SK-N-SH (cell line): ENCODE results near the gene JAK1. TPM values are rescaled to one million over a fixed set of nuclear protein-coding genes. Genes with fewer than 3 reads are reported as not detected.

Experiments
- CTCF ChIA-PET: fragments of 300-600, 350-600 bp; formaldehyde crosslinking; extraction: SDS; loops from one replicate; lab custom pipeline; 2021; lab: Yijun Ruan, JAX
- POLR2A ChIA-PET: fragments of 350-600 bp; sonication (Branson Sonifier 250); formaldehyde crosslinking; extraction: SDS; loops from one replicate; lab custom pipeline; 2020; ENCODE audit warnings: antibody characterized with exemption, inconsistent platforms; lab: Yijun Ruan, JAX
- DNase-seq: peaks from one replicate; pipeline ENCODE4 v3.0.0; 2012
- H2AFZ ChIP-seq: fragments of 200-600 bp; sonication (generic); 2 replicates; pipeline ENCODE4 v1.8.1; 2016; ENCODE audit warnings: antibody characterized with exemption, mild to moderate bottlenecking, low read depth
- H3F3A ChIP-seq: fragments of 200-600 bp; sonication (generic); replicated peaks from 2 replicates; pipeline ENCODE3; 2016; ENCODE audit warnings: antibody characterized with exemption, mild to moderate bottlenecking; ENCODE audit not compliant: insufficient read depth
- H3K27ac ChIP-seq, 2 experiments: fragments of 200-500 bp in 1 of 2; fragments of 200-600 bp in 1 of 2; sonication (Bioruptor generic) in 1 of 2; sonication (generic), shearing (Covaris generic) in 1 of 2; 2 replicates each; pipeline versions ENCODE4 v1.5.1 to v1.6.1; 2014 to 2016; ENCODE audit warnings: low read depth in 2 of 2, inconsistent platforms in 1 of 2, low read length in 1 of 2, mild to moderate bottlenecking in 1 of 2, mixed read lengths in 1 of 2
- H3K27me3 ChIP-seq: fragments of 200-600 bp; sonication (generic), shearing (Covaris generic); 2 replicates; pipeline ENCODE4 v1.6.1; 2016; ENCODE audit warnings: mixed run types; ENCODE audit not compliant: insufficient read depth
- H3K36me3 ChIP-seq, 2 experiments: fragments of 200-500 bp in 1 of 2; fragments of 200-600 bp in 1 of 2; sonication (Bioruptor generic) in 1 of 2; sonication (generic) in 1 of 2; replicated peaks in 1 of 2; 2 replicates each; pipeline versions ENCODE3 to v1.5.1; 2014 to 2016; ENCODE audit warnings: low read length in 1 of 2, mild to moderate bottlenecking in 1 of 2; ENCODE audit not compliant: insufficient read depth in 2 of 2, control insufficient read depth in 1 of 2
- H3K4me1 ChIP-seq, 2 experiments: fragments of 200-500 bp in 1 of 2; fragments of 200-600 bp in 1 of 2; sonication (Bioruptor generic) in 1 of 2; sonication (generic), shearing (Covaris generic) in 1 of 2; 2 replicates each; pipeline versions ENCODE4 v1.5.1 to v1.6.1; 2014 to 2016; ENCODE audit warnings: low read depth in 1 of 2, low read length in 1 of 2, mixed run types in 1 of 2; ENCODE audit not compliant: insufficient read depth in 2 of 2, control insufficient read depth in 1 of 2
- H3K4me2 ChIP-seq: fragments of 200-600 bp; sonication (generic), shearing (Covaris generic); 2 replicates; pipeline ENCODE4 v1.6.1; 2017; ENCODE audit warnings: mixed run types
- H3K4me3 ChIP-seq, 2 experiments: fragments of 200-500 bp in 1 of 2; fragments of 200-600 bp in 1 of 2; sonication (Bioruptor generic) in 1 of 2; sonication (generic), shearing (Covaris generic) in 1 of 2; 2 replicates each; pipeline versions ENCODE4 v1.5.1 to v1.8.1; 2014 to 2016; ENCODE audit warnings: low read depth in 2 of 2, inconsistent platforms in 1 of 2, low read length in 1 of 2, mild to moderate bottlenecking in 1 of 2, mixed read lengths in 1 of 2, moderate library complexity in 1 of 2
- H3K79me2 ChIP-seq: fragments of 200-600 bp; sonication (generic); 2 replicates; pipeline ENCODE4 v1.8.1; 2017; ENCODE audit warnings: mild to moderate bottlenecking; ENCODE audit not compliant: insufficient read depth
- H3K9ac ChIP-seq: fragments of 200-600 bp; sonication (generic); 2 replicates; pipeline ENCODE4 v1.6.1; 2017; ENCODE audit warnings: mixed run types
- H3K9me2 ChIP-seq: fragments of 200-600 bp; sonication (generic); 2 replicates; pipeline ENCODE4 v1.6.1; 2017; ENCODE audit warnings: mixed run types
- H3K9me3 ChIP-seq: fragments of 200-600 bp; sonication (generic); 2 replicates; pipeline ENCODE4 v1.6.1; 2017; ENCODE audit warnings: mixed run types, mild to moderate bottlenecking, moderate library complexity
- H4K20me1 ChIP-seq: fragments of 200-600 bp; sonication (generic); 2 replicates; pipeline ENCODE4 v1.6.1; 2017; ENCODE audit warnings: mild to moderate bottlenecking, mixed run types; ENCODE audit not compliant: insufficient read depth
- CHD2 ChIP-seq: fragments of 150-350 bp; IDR thresholded peaks from 2 replicates; pipeline ENCODE4 v1.6.1; 2018; ENCODE audit warnings: low read length; ENCODE audit not compliant: partially characterized antibody
- ELF1 ChIP-seq: IDR thresholded peaks from 2 replicates; pipeline ENCODE4 v1.4.0; 2012
- FOXJ3 ChIP-seq: sonication (generic); formaldehyde crosslinking; IDR thresholded peaks from 2 replicates; pipeline ENCODE4 v1.5.1; 2020; ENCODE audit warnings: mild to moderate bottlenecking, missing genetic modification reagents
- GABPA ChIP-seq: IDR thresholded peaks from 2 replicates; pipeline ENCODE4 v1.4.0; 2012; ENCODE audit warnings: low read depth, mild to moderate bottlenecking
- MEF2A ChIP-seq: IDR thresholded peaks from 2 replicates; pipeline ENCODE4 v1.4.0; 2012; ENCODE audit warnings: low read depth, borderline replicate concordance
- MXI1 ChIP-seq: IDR thresholded peaks from 2 replicates; pipeline ENCODE4 v1.6.1; 2012; ENCODE audit warnings: mild to moderate bottlenecking, low read depth, low read length, improper control_type of control experiment
- NFIC ChIP-seq: IDR thresholded peaks from 2 replicates; pipeline ENCODE4 v1.4.0; 2012; ENCODE audit warnings: borderline replicate concordance
- NRF1 ChIP-seq: IDR thresholded peaks from 2 replicates; pipeline ENCODE4 v1.6.1; 2012; ENCODE audit warnings: low read depth, mild to moderate bottlenecking, low read length
- POLR2AphosphoS5 ChIP-seq: IDR thresholded peaks from 2 replicates; pipeline ENCODE4 v1.6.1; 2012; ENCODE audit warnings: low read depth, low read length
- RFX5 ChIP-seq: IDR thresholded peaks from 2 replicates; pipeline ENCODE4 v1.6.1; 2012; ENCODE audit warnings: mild to moderate bottlenecking, improper control_type of control experiment, low read length
- SIN3A ChIP-seq: IDR thresholded peaks from 2 replicates; pipeline ENCODE4 v1.6.1; 2012; ENCODE audit warnings: low read depth, mild to moderate bottlenecking, low read length, moderate library complexity, borderline replicate concordance
- TCF12 ChIP-seq: IDR thresholded peaks from 2 replicates; pipeline ENCODE4 v1.4.0; 2012
- TEAD4 ChIP-seq: IDR thresholded peaks from 2 replicates; pipeline ENCODE4 v1.4.0; 2012; ENCODE audit warnings: mild to moderate bottlenecking, borderline replicate concordance; ENCODE audit not compliant: insufficient read depth
- YY1 ChIP-seq: IDR thresholded peaks from 2 replicates; pipeline ENCODE4 v1.4.0; 2012; ENCODE audit warnings: low read depth, mild to moderate bottlenecking
- WGBS: methylation state at CpG from one replicate; pipeline ENCODE4 v1.1.6; 2017; ENCODE audit warnings: low lambda C conversion rate; 5-methylcytosine and 5-hydroxymethylcytosine counted together
- polyA plus RNA-seq, 3 experiments: library from polyadenylated mRNA; depleted of rRNA; stranded (reverse); fragments of >200 nt; gene quantifications; 2 replicates each; pipeline ENCODE4 v1.2.3, GENCODE V29; 2012
- TF ChIP-seq, protein P1 (sequence below): IDR thresholded peaks from 2 replicates; pipeline ENCODE4 v1.4.0; 2012; ENCODE audit warnings: low read depth
- TF ChIP-seq, protein P2 (sequence below): fragments of 200-600 bp; sonication (generic); IDR thresholded peaks from 2 replicates; pipeline ENCODE4 v1.6.1; 2017; ENCODE audit warnings: antibody characterized with exemption, mild to moderate bottlenecking, moderate library complexity
- TF ChIP-seq, protein P3 (sequence below): fragments of 150-350 bp; IDR thresholded peaks from 2 replicates; pipeline ENCODE4 v1.6.1; 2017; ENCODE audit warnings: antibody characterized with exemption, low read length, low read depth, borderline replicate concordance

JAK1 gene
- polyA plus RNA-seq, 1 of the 3 experiments (the other 2 are of a cell fraction) = 47.5 TPM

DNA sequence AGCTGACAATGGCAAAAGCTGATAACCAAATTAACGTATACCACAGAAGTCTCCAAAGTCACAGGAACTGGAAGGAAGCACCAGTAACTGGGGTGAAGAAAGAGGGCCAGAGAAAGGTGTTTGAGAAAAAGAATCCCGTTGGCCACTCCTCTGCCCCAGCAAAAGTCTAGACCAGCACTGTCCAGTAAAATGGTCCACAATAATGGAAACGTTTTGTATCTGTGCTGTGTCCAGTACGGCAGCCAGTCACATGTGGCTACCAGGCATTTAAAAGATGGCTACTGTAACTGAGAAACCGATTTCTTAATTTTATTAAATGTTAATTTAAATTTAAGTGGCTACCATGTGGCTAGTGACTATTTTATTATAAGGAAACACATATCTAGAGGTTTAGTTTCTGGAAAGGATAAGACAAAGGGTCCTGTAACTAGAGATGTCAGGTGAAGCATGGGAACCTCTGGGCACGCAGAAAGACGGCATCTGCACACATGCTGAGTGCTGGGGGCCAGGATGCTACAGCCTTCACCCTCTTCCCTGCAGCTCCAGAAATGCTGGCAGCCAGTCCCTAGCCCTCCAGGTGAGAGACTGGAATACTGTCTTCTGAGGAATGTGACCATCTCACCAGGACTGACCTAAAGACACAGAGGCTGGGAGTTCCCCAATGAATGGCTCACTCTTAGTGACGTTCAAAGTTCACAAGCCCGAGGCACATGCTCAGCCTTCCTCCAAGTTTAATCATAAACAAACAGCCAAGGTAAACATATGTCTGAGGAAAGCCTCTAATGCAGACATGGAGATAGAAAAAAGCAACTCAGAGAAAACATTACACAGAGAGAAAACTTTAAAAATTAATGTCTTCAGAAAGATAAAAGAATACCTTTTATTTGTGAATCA lies 50.7 kb downstream of the JAK1 start:
- no peaks in the 10 kb centered on the region for H3K9me2 ChIP-seq
- no peak overlapping the region; the same call in 1 of the 2 replicates for H3K9ac ChIP-seq
- no peak overlapping the region; a peak in 1 of 4 replicates for H3K4me3 ChIP-seq
- H3K27me3 ChIP-seq = no peaks in the 10 kb centered on the region
- peaks cover 88% of the 10 kb centered on the region for H3K79me2 ChIP-seq
- CTCF ChIA-PET = interaction anchor here (0.7 to 1.8 kb wide), 4 partner anchors 11 to 91 kb away, joined by 3 to 4 read pairs (median 4); no protein-coding TSS in a partner anchor
- TF ChIP-seq ELF1 = no peak
- TF ChIP-seq MXI1 = 0 out of 2 replicates have a peak, but pooled peaks have one; percentile 8
- peak; percentile 6; the same call in 1 of the 2 replicates for TF ChIP-seq TCF12
- peaks cover 9% of the 10 kb centered on the region; the same call in 1 of the 2 replicates for H4K20me1 ChIP-seq
- peaks cover 25 to 70% of the 10 kb centered on the region in 2 experiments; a peak in 3 of 4 replicates for H3K4me1 ChIP-seq
- H2AFZ ChIP-seq = no peak overlapping the region
- H3K4me2 ChIP-seq = no peak overlapping the region
- 47% methylated on average over 9 of the region's 9 CpGs for WGBS
- no peaks in the 10 kb centered on the region for H3K36me3 ChIP-seq
- peak overlapping the region; percentile 79 to 88 for H3K27ac ChIP-seq
- H3F3A ChIP-seq = peaks cover 32% of the 10 kb centered on the region
- no peaks in the 10 kb centered on the region for H3K9me3 ChIP-seq
- POLR2A ChIA-PET = interaction anchor here (0.6 kb wide), 2 partner anchors 67 to 1466 kb away, joined by 3 read pairs; no protein-coding TSS in a partner anchor
- DNase-seq = peak; percentile 39

DNA sequence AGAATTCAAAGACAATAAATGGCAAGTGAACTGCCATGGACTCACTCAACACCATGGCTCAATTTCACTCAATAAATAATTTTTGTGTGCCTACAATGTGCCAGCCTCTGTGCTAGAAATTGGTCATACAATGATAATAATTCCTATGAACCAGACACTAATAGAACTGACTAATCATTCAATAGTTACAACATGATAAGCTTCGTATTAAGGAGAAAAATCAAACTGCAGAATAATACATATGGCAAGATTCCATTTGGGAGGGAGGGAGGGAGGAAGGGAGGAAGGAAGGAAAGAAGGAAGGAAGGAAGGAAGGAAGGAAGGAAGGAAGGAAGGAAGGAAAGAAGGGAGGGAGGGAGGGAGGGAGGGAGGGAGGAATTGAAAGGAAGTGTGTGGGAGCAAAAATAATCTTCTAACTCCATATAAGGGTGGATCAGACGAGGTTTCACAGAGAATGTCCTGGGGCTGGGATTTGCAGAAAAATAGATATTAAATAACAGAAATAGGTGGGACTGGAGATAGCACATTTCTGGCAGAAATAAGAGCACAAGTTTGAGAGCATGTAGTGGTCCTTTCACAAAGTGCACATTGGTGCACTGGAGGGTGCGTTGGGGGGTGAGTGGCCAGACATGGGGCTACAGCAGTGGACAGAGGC lies 52.9 kb downstream of the JAK1 start:
- H3K4me1 ChIP-seq = peaks cover 22 to 75% of the 10 kb centered on the region in 2 experiments; a peak in 3 of 4 replicates
- ChIA-PET CTCF (no interaction called here), POLR2A (interaction anchor here (0.6 kb wide), 1 partner anchor 894 kb away, joined by 3 read pairs; no protein-coding TSS in a partner anchor)
- peaks cover 20% of the 10 kb centered on the region for H3F3A ChIP-seq
- H3K9me3 ChIP-seq = no peaks in the 10 kb centered on the region
- WGBS = 94% methylated on average over 3 of the region's 3 CpGs
- no peaks in the 10 kb centered on the region for H3K27me3 ChIP-seq
- no peak overlapping the region for H3K9ac ChIP-seq
- H3K36me3 ChIP-seq = no peaks in the 10 kb centered on the region
- H3K79me2 ChIP-seq = peaks cover 89% of the 10 kb centered on the region
- H3K4me3 ChIP-seq = no peak overlapping the region
- H3K27ac ChIP-seq = peak overlapping the region in 1 of 2 experiments; percentile 25; a peak in 1 of 4 replicates
- no peak overlapping the region for H2AFZ ChIP-seq
- H3K9me2 ChIP-seq = no peaks in the 10 kb centered on the region
- no peak for DNase-seq
- H4K20me1 ChIP-seq = peaks cover 9% of the 10 kb centered on the region
- TF ChIP-seq MEF2A (no peak), NRF1 (no peak), FOXJ3 (CRISPR knock-in tag) (no peak), NFIC (no peak)
- TF ChIP-seq, protein P1, sequence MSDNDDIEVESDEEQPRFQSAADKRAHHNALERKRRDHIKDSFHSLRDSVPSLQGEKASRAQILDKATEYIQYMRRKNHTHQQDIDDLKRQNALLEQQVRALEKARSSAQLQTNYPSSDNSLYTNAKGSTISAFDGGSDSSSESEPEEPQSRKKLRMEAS = no peak
- H3K4me2 ChIP-seq = no peak overlapping the region

DNA sequence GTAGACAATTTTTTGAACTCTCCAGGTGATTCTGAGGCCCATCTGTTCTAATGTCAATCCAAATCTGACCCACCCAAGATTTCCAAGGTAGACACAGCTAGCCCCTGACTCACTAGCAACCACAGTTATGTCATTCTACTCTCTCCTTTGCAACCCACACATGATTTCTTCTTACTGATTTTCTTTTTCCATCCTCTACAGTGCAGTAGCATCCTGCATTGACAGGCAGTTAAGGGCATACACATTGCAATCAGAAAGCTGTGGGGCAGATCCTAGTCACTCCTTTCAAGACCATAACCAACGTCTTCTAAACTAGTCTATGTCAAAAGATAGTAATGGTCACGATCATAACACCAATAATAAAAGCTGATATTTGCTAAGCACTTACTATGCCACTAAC lies 54.2 kb downstream of the JAK1 start:
- CTCF ChIA-PET = no interaction called here
- H3K36me3 ChIP-seq = no peaks in the 10 kb centered on the region
- peaks cover 16 to 71% of the 10 kb centered on the region in 2 experiments; a peak in 3 of 4 replicates for H3K4me1 ChIP-seq
- no peaks in the 10 kb centered on the region for H3K27me3 ChIP-seq
- H4K20me1 ChIP-seq = peaks cover 14% of the 10 kb centered on the region
- H3K4me2 ChIP-seq = no peak overlapping the region
- no peak overlapping the region for H3K9ac ChIP-seq
- peaks cover 93% of the 10 kb centered on the region for H3K79me2 ChIP-seq
- no peak for DNase-seq
- WGBS = 80% methylated on average over 2 of the region's 2 CpGs
- POLR2A ChIA-PET = no interaction called here
- no peak overlapping the region for H3K4me3 ChIP-seq
- H3F3A ChIP-seq = peaks cover 10% of the 10 kb centered on the region
- H3K27ac ChIP-seq = no peak overlapping the region
- H3K9me2 ChIP-seq = no peaks in the 10 kb centered on the region
- H2AFZ ChIP-seq = no peak overlapping the region
- no peaks in the 10 kb centered on the region for H3K9me3 ChIP-seq
- TF ChIP-seq, protein P2, sequence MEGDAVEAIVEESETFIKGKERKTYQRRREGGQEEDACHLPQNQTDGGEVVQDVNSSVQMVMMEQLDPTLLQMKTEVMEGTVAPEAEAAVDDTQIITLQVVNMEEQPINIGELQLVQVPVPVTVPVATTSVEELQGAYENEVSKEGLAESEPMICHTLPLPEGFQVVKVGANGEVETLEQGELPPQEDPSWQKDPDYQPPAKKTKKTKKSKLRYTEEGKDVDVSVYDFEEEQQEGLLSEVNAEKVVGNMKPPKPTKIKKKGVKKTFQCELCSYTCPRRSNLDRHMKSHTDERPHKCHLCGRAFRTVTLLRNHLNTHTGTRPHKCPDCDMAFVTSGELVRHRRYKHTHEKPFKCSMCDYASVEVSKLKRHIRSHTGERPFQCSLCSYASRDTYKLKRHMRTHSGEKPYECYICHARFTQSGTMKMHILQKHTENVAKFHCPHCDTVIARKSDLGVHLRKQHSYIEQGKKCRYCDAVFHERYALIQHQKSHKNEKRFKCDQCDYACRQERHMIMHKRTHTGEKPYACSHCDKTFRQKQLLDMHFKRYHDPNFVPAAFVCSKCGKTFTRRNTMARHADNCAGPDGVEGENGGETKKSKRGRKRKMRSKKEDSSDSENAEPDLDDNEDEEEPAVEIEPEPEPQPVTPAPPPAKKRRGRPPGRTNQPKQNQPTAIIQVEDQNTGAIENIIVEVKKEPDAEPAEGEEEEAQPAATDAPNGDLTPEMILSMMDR = no peak
- TF ChIP-seq GABPA = no peak
- TF ChIP-seq, protein P1 = no peak
- no peak for TF ChIP-seq SIN3A
- no peak for TF ChIP-seq TEAD4
- TF ChIP-seq YY1 = no peak
- no peak for TF ChIP-seq TCF12
- no peak for TF ChIP-seq POLR2AphosphoS5
- TF ChIP-seq, protein P3, sequence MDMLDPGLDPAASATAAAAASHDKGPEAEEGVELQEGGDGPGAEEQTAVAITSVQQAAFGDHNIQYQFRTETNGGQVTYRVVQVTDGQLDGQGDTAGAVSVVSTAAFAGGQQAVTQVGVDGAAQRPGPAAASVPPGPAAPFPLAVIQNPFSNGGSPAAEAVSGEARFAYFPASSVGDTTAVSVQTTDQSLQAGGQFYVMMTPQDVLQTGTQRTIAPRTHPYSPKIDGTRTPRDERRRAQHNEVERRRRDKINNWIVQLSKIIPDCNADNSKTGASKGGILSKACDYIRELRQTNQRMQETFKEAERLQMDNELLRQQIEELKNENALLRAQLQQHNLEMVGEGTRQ = no peak
- no peak for TF ChIP-seq CHD2
- TF ChIP-seq RFX5 = no peak
